Activated naive CD4-positive, alpha-beta T cell treated with anti-CD3 and anti-CD28 coated beads for 36 hours (primary cell): ENCODE data around the gene PDIA2. TPM values are rescaled to one million over a fixed set of nuclear protein-coding genes. Genes with fewer than 3 reads are reported as not detected.
A peak's percentile ranks its signal among the peaks of the same experiment; 100 is the strongest.

Experiments
- CTCF ChIA-PET: fragments of 350-600 bp; sonication (Branson Sonifier 250); formaldehyde crosslinking; loops from one replicate; lab custom pipeline; 2021; ENCODE audit warnings: antibody characterized with exemption; lab: Charles Lee
- DNase-seq: peaks from one replicate; pipeline ENCODE4 v3.0.0-alpha.2; 2020
- H3K27ac Mint-ChIP-seq: one replicate; pipeline ENCODE4 v1.8.0; 2021; ENCODE audit warnings: mild to moderate bottlenecking, mixed read lengths
- H3K27me3 Mint-ChIP-seq: one replicate; pipeline ENCODE4 v1.8.0; 2021; ENCODE audit warnings: low read depth, mixed read lengths
- H3K36me3 Mint-ChIP-seq: one replicate; pipeline ENCODE4 v1.8.0; 2021; ENCODE audit warnings: low read depth, mixed read lengths
- H3K4me1 Mint-ChIP-seq: one replicate; pipeline ENCODE4 v1.8.0; 2021; ENCODE audit warnings: low read depth, mixed read lengths
- H3K4me3 Mint-ChIP-seq: one replicate; pipeline ENCODE4 v1.8.0; 2021; ENCODE audit warnings: mild to moderate bottlenecking, moderate library complexity, mixed read lengths
- H3K9me3 Mint-ChIP-seq: one replicate; pipeline ENCODE4 v1.8.0; 2021; ENCODE audit warnings: mixed read lengths
- intact Hi-C: fragments of 100-400 bp; cut with micrococcal nuclease; formaldehyde crosslinking; loops from one replicate; pipeline ENCODE4 v1.15.1; 2023
- total RNA-seq, 2 experiments: library from RNA; stranded (reverse); gene quantifications; one replicate each; pipeline ENCODE4 v1.2.3, GENCODE V29; 2021

The PDIA2 gene
- total RNA-seq, result not detected

GRCh38 chr16:283033-283805 is at the start of gene PDIA2:
TSS of gene PDIA2 (plus strand) at chr16:283164. CDS start at chr16:283170, 6 bp downstream.
- Mint-ChIP-seq H3K4me1 (no peaks in the 10 kb centered on the region), H3K27me3 (peaks cover 3% of the 10 kb centered on the region), H3K27ac (no peak within 1 kb of the TSS), H3K36me3 (peaks cover 2% of the 10 kb centered on the region), H3K9me3 (no peaks in the 10 kb centered on the region), H3K4me3 (no peak within 1 kb of the TSS)
- CTCF ChIA-PET, result interaction anchor here (0.5 kb wide), 1 partner anchor 73 kb away, joined by 3 read pairs; no protein-coding TSS in a partner anchor
- intact Hi-C loops, result no loop called here
- DNase-seq, result no peak

DNA sequence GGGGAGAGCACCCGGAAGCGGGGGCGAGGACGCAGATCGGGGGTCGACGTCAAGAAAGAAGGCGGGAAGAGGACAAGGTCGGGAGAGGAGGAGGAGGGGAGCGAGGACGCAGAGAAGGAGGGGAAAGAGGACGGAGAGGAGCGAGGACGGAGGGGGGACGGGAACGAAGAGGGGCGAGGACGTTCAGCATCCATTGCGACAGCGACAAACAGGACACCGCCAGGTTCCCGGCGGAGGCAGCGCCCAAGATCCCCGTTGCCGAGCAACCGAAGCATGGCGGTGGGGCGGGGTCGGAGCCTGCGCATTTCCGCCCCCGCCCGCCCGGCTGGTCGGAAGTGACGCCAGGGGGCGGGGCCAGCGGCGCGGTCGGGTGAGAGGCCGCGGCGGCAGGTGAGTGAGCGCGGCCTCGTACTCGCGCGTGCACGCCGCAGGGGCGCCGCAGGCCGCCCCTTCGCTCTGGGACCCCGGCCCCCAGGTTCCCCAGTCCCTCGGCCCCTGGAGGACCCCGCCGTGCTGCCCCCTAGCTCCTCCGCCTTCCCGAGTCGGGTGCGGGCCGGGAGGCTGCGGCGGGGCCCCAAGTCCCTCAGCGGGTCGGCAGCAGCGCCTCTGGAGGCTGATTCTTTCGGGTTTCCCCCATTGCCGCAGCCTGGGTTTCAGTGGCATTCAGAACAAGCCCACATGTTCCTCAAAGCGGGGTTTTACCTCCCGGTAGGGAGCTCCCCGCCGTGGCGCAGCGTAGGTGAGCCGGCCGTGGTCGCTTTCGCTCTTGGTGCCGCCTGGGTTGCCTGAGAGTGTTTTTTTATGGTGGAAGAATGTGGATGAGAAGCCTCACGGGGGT is 48.3 kb upstream of the PDIA2 start, which contains the start of gene FAM234A:
Gene FAM234A (plus strand): TSS at position 354 of the 838 bp plus-strand sequence. CDS start 19,593 bp downstream, outside the sequence.
- peaks cover 2% of the 10 kb centered on the region for H3K9me3 Mint-ChIP-seq
- peaks cover 2% of the 10 kb centered on the region for H3K36me3 Mint-ChIP-seq
- intact Hi-C loops, result loop anchor here (1.0 to 2.0 kb wide), 5 partner anchors 18 to 290 kb away; partner anchors contain the start of genes AXIN1, POLR3K and SNRNP25
- peak within 1 kb of the TSS; percentile 94 for H3K4me3 Mint-ChIP-seq
- peaks cover 23% of the 10 kb centered on the region for H3K4me1 Mint-ChIP-seq
- no peaks in the 10 kb centered on the region for H3K27me3 Mint-ChIP-seq
- CTCF ChIA-PET, result interaction anchor here (0.5 to 1.8 kb wide), 9 partner anchors 10 to 575 kb away, joined by 3 to 9 read pairs (median 4); no protein-coding TSS in a partner anchor
- DNase-seq, result peak; percentile 97
- peak within 1 kb of the TSS; percentile 97 for H3K27ac Mint-ChIP-seq

- no peak overlapping the region for H3K4me3 Mint-ChIP-seq
- H3K27me3 Mint-ChIP-seq, result no peaks in the 10 kb centered on the region
- intact Hi-C loops, result no loop called here
- CTCF ChIA-PET, result interaction anchor here (1.3 kb wide), 1 partner anchor 12 kb away, joined by 3 read pairs; no protein-coding TSS in a partner anchor
- no peak overlapping the region for H3K27ac Mint-ChIP-seq
- DNase-seq, result no peak
- peaks cover 4% of the 10 kb centered on the region for H3K36me3 Mint-ChIP-seq
- H3K4me1 Mint-ChIP-seq, result peaks cover 33% of the 10 kb centered on the region
- peaks cover 2% of the 10 kb centered on the region for H3K9me3 Mint-ChIP-seq
Observed at GRCh38 chr16:239948-240277, 43.1 kb upstream of the PDIA2 start.

- H3K4me1 Mint-ChIP-seq, result peaks cover 27% of the 10 kb centered on the region
- no peak overlapping the region for H3K4me3 Mint-ChIP-seq
- no peaks in the 10 kb centered on the region for H3K27me3 Mint-ChIP-seq
- no peak overlapping the region for H3K27ac Mint-ChIP-seq
- peaks cover under 1% of the 10 kb centered on the region for H3K9me3 Mint-ChIP-seq
- DNase-seq, result no peak
- H3K36me3 Mint-ChIP-seq, result peaks cover 3% of the 10 kb centered on the region
- intact Hi-C loops, result no loop called here
- CTCF ChIA-PET, result interaction anchor here (1.2 to 1.3 kb wide), 2 partner anchors 12 to 144 kb away, joined by 3 read pairs; no protein-coding TSS in a partner anchor
Observed at GRCh38 chr16:240559-240958, 42.4 kb upstream of the PDIA2 start.

- Mint-ChIP-seq H3K4me1 (peaks cover 21% of the 10 kb centered on the region), H3K27me3 (no peaks in the 10 kb centered on the region), H3K9me3 (no peaks in the 10 kb centered on the region), H3K4me3 (no peak overlapping the region), H3K27ac (no peak overlapping the region), H3K36me3 (peaks cover 2% of the 10 kb centered on the region)
- intact Hi-C loops, result no loop called here
- DNase-seq, result no peak
- CTCF ChIA-PET, result interaction anchor here (0.5 to 1.5 kb wide), 3 partner anchors 60 to 125 kb away, joined by 3 read pairs; no protein-coding TSS in a partner anchor
Observed at GRCh38 chr16:242281-242680, 40.7 kb upstream of the PDIA2 start.

DNA sequence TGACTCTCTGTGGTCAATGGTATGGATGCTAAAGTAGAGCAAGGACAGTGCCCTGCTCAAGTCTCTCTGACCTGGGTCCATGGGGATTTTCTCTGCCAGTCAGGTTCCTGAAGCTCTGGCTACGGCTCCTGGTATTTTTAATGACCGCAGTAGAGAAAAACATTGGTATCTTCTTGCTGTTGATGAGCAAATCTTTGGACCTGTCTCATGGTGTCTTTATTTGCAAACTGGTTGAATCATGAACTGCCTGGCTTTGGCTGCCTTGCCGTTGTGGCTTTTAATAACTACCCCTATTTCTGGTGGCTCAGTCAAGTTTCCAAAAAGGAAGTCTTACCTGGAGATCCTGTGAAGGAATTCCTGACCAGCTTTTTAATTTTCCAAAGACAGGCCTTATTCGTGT is 39.6 kb upstream of the PDIA2 start:
- CTCF ChIA-PET, result interaction anchor here (1.5 kb wide), 1 partner anchor 61 kb away, joined by 3 read pairs; no protein-coding TSS in a partner anchor
- Mint-ChIP-seq H3K36me3 (peaks cover 2% of the 10 kb centered on the region), H3K4me1 (peaks cover 18% of the 10 kb centered on the region), H3K4me3 (no peak overlapping the region), H3K27me3 (no peaks in the 10 kb centered on the region), H3K9me3 (no peaks in the 10 kb centered on the region), H3K27ac (no peak overlapping the region)
- DNase-seq, result no peak
- intact Hi-C loops, result no loop called here

DNA sequence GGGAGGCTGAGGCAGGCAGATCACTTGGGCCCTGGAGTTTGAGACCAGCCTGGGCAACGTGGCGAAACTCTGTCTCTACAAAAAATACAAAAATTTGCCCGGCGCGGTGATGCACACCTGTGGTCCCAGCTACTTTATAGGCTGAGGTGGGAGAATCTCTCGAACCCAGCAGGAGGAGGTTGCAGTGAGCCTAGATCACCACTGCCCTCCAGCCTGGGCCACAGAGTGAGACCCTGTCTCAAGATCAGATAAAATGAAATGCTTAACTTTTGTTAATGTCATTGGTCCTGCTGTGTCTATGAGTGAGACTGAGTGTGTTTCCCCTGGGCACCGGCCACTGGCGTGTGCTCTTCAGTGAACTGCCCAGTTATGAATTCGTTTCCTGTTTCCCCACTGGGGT is 37.9 kb upstream of the PDIA2 start:
- Mint-ChIP-seq H3K9me3 (no peaks in the 10 kb centered on the region), H3K27ac (no peak overlapping the region), H3K4me3 (no peak overlapping the region), H3K27me3 (no peaks in the 10 kb centered on the region), H3K36me3 (peaks cover 2% of the 10 kb centered on the region), H3K4me1 (peaks cover 11% of the 10 kb centered on the region)
- intact Hi-C loops, result no loop called here
- CTCF ChIA-PET, result interaction anchor here (1.0 kb wide), 1 partner anchor 10 kb away, joined by 5 read pairs; the partner anchor contains the start of gene FAM234A
- DNase-seq, result no peak

DNA sequence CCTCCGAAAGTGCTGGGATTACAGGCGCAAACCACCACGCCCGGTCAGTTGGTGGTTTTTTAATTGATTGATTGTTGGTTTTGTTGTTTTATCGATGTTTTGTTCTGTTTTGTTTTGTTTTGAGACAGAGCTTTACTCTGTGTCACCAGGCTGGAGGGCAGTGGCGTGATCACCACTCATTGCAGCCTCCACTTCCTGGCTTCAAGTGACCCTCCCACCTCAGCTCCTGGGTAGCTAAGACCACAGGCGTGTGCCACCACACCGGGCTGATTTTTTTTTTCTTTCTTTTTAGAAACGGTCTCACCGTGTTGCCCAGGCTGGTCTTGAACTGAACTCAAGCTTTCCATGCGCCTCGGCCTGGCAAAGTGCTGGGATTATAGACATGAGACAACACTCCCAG is 35.9 kb upstream of the PDIA2 start:
- DNase-seq, result no peak
- H3K4me3 Mint-ChIP-seq, result no peak overlapping the region
- H3K27ac Mint-ChIP-seq, result no peak overlapping the region
- H3K27me3 Mint-ChIP-seq, result no peaks in the 10 kb centered on the region
- intact Hi-C loops, result no loop called here
- no peaks in the 10 kb centered on the region for H3K9me3 Mint-ChIP-seq
- H3K36me3 Mint-ChIP-seq, result peaks cover 4% of the 10 kb centered on the region
- CTCF ChIA-PET, result no interaction called here
- peaks cover 1% of the 10 kb centered on the region for H3K4me1 Mint-ChIP-seq

- DNase-seq, result no peak
- peaks cover 14% of the 10 kb centered on the region for H3K4me1 Mint-ChIP-seq
- CTCF ChIA-PET, result no interaction called here
- no peak overlapping the region for H3K27ac Mint-ChIP-seq
- no peaks in the 10 kb centered on the region for H3K27me3 Mint-ChIP-seq
- peaks cover 7% of the 10 kb centered on the region for H3K36me3 Mint-ChIP-seq
- H3K4me3 Mint-ChIP-seq, result no peak overlapping the region
- no peaks in the 10 kb centered on the region for H3K9me3 Mint-ChIP-seq
- intact Hi-C loops, result no loop called here
Observed at GRCh38 chr16:249431-249830, 33.5 kb upstream of the PDIA2 start.

DNA sequence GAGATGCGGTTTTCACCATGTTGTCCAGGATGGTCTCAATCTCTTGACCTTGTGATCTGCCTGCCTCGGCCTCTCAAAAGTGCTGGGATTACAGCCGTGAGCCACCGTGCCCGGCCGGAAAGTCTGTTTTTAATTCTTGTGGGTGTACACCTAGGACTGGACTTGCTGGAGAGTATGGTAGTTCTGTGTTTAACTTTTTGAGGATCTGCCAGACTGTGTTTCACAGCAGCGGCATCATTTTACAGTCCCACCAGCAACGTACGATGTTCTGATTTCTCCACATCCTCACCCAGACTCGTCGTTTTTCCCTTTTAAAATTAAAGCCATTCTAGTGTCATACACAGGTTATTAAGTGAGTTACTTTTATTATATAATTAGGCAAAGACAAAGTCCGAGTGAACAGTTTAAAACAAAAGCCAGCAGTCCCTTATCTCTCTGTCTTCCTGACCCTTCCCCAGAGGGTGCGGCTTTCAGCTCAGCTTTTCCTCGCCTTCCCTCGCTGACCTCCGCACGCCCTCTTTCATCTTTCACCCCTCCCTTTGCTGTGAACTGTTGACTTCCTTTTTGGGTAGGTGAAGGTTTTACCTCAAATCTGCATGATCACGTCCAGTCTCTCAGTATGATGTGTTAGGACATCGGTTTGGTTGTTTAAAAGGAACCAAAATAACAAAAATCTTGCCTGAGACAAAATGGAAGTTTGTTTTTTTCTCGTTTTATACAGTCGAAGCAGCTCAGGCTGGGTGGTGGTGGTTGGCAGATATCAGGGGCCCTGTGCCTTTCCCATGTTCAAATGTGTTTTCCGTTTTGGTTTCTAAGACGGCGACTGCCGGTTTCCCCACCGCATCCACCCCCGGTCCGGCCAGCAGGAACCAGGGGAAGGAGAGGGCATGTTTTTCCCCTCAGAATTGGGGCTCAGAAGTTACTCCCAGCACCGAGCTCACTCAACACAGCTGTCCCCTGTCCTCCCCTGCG is 30.3 kb upstream of the PDIA2 start:
- intact Hi-C loops, result loop anchor here (1.0 to 5.0 kb wide), 2 partner anchors 17 to 100 kb away; partner anchors contain the start of gene AXIN1
- peak; percentile 51 for DNase-seq
- Mint-ChIP-seq H3K4me3 (peak overlapping the region; percentile 57), H3K9me3 (no peaks in the 10 kb centered on the region), H3K4me1 (peaks cover 19% of the 10 kb centered on the region), H3K27me3 (no peaks in the 10 kb centered on the region), H3K27ac (peak overlapping the region; percentile 50), H3K36me3 (peaks cover 9% of the 10 kb centered on the region)
- CTCF ChIA-PET, result interaction anchor here (1.2 to 2.2 kb wide), 2 partner anchors 17 to 18 kb away, joined by 3 to 8 read pairs; partner anchors contain the start of gene FAM234A

DNA sequence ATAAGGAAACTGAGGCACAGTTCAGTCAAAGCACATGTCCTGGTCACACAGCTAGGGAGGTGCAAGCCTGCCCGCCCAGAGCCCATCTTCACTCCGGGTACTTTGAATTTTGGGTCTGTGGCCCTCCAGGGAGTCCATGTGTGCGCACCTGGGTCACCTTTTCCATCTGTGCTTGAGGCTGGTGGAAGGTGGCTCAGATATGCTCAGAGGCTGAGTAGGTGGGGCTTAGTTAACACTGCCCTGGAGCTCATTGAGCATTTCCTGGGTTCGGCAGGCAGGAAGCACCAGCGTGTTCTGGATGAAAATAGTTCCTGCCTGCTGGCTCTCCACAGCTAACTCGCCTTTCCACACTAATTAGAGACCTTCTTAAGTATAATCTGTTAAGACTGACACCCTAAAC is 29.1 kb upstream of the PDIA2 start:
- Mint-ChIP-seq H3K4me3 (no peak overlapping the region), H3K27ac (peak overlapping the region; percentile 36), H3K9me3 (no peaks in the 10 kb centered on the region), H3K4me1 (peaks cover 19% of the 10 kb centered on the region), H3K36me3 (peaks cover 9% of the 10 kb centered on the region), H3K27me3 (no peaks in the 10 kb centered on the region)
- CTCF ChIA-PET, result interaction anchor here (1.2 to 2.2 kb wide), 3 partner anchors 18 to 108 kb away, joined by 3 to 8 read pairs (median 6); partner anchors contain the start of gene FAM234A
- intact Hi-C loops, result loop anchor here (5.0 kb wide), 1 partner anchor 98 kb away; the partner anchor contains the start of gene AXIN1
- DNase-seq, result peak; percentile 14
